ENCODE measurements around the gene PLCB2. TPM values are rescaled to one million over a fixed set of nuclear protein-coding genes. Genes with fewer than 3 reads are reported as not detected.

PLCB2 gene
- total and polyA plus RNA-seq, 9 of the 15 experiments (the other 6 are each of a cell fraction or from before 2014, with no cell fraction given): 0.37 to 12.3 (median 8.0) TPM

DNA sequence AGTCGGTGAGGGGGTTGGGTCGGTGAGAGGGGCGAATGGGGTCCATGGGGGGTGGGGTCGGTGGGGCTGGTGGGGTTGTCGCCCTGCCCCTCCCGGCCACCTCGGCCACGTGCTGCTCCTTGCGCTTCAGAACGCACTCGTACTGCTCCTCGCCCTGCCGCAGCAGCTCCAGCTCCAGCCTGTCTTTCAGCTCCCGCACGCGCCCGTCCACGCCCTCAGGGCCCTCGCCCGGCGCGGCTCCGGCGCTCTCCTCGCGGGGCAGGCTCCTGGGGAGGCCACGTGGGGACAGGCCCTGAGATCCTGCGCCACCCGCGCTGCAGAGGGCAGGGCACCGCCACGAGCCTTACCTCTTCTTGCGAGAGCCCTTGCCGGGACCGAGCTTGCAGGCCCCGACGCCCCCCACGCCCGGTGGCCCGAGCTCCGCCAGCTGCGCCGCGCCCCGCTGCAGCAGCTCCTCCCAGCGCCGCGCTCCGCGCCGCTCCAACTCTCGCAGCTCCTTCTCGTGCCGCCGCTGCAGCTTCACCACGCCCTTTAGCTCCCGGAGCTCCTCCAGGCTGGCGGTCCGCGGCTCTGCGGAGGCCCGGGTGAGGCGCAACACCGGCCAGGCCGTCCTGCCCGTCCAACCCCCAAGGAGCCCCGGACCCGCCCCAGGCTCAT lies 16.7 kb downstream of the PLCB2 start (continued):
- TF ChIP-seq RNF219 (CRISPR knock-in tag; IDR thresholded peaks at IDR 0.05): no peak
- no peak for TF ChIP-seq NFIX (CRISPR knock-in tag; IDR thresholded peaks at IDR 0.05; ENCODE audit: low read depth)
- TF ChIP-seq ZBTB1 (CRISPR knock-in tag; IDR thresholded peaks at IDR 0.05; ENCODE audit: borderline replicate concordance, low read depth): peak; percentile 73; the same call in 1 of the 2 replicates
- peak; percentile 61; the same call in 1 of the 2 replicates for TF ChIP-seq ARID4B (CRISPR knock-in tag; IDR thresholded peaks at IDR 0.05)
- no peak for TF ChIP-seq CHCHD3 (CRISPR knock-in tag; IDR thresholded peaks at IDR 0.05)
- peak; percentile 55 for TF ChIP-seq HNRNPLL (IDR thresholded peaks at IDR 0.05; ENCODE audit: low read depth, low read length, poor library complexity, severe bottlenecking)
- TF ChIP-seq, protein P1, sequence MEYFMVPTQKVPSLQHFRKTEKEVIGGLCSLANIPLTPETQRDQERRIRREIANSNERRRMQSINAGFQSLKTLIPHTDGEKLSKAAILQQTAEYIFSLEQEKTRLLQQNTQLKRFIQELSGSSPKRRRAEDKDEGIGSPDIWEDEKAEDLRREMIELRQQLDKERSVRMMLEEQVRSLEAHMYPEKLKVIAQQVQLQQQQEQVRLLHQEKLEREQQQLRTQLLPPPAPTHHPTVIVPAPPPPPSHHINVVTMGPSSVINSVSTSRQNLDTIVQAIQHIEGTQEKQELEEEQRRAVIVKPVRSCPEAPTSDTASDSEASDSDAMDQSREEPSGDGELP (CRISPR knock-in tag; IDR thresholded peaks at IDR 0.05; ENCODE audit: borderline replicate concordance): peak; percentile 62; the same call in 1 of the 2 replicates
- TF ChIP-seq ATF6 (CRISPR knock-in tag; IDR thresholded peaks at IDR 0.05): 0 out of 2 replicates have a peak, but pooled peaks have one; percentile 37
- TF ChIP-seq FOXP4 (CRISPR knock-in tag; IDR thresholded peaks at IDR 0.05; ENCODE audit: borderline replicate concordance): no peak; the same call in 1 of the 2 replicates
